WTC11 (cell line): ENCODE measurements around the gene RYR3.

Source experiments
- CTCF ChIP-seq: fragments of 200-600 bp; IDR thresholded peaks from 2 replicates; pipeline ENCODE4 v1.8.0; 2022; ENCODE audit warnings: antibody characterized with exemption
- ELF4 ChIP-seq: sonication (generic); formaldehyde crosslinking; IDR thresholded peaks from 2 replicates; pipeline ENCODE4 v1.8.1; 2022; ENCODE audit warnings: low read depth, mild to moderate bottlenecking, moderate library complexity, missing genetic modification reagents

- TF ChIP-seq CTCF = no peak
- no peak for TF ChIP-seq ELF4 (CRISPR knock-in tag)
Observed at GRCh38 chr15:33831646-33832045, 520.9 kb downstream of the RYR3 start.
